Smooth muscle cell of trachea (primary cell): ENCODE results near the gene CALHM1. TPM values are rescaled to one million over a fixed set of nuclear protein-coding genes. Genes with fewer than 3 reads are reported as not detected.

ENCODE experiments used
- total RNA-seq: library from RNA; depleted of rRNA; stranded (reverse); fragments of >200 nt; gene quantifications from 2 replicates; pipeline ENCODE4 v1.2.1, GENCODE V29; 2014

The CALHM1 gene
- total RNA-seq = not detected in 2 replicates

GRCh38 chr10:103458720-103459119, at the start of gene CALHM1:
CALHM1 (minus strand) TSS chr10:103458900; CDS start chr10:103458751, 149 bp downstream.

GRCh38 chr10:103493362-103493915, 34.7 kb upstream of the CALHM1 start, which contains the start of gene NEURL1:
NEURL1 (plus strand) TSS chr10:103493705; CDS start chr10:103494388, 683 bp downstream.

GRCh38 chr10:103479135-103479534, 20.4 kb upstream of the CALHM1 start, which contains the start of gene CALHM3:
CALHM3 (minus strand) TSS chr10:103479240; CDS start chr10:103479032, 208 bp downstream.

GRCh38 chr10:103451831-103452505, 6.7 kb downstream of the CALHM1 start, which contains the start of gene CALHM2:
CALHM2 (minus strand) TSS chr10:103452370; CDS start chr10:103449941, 2,429 bp downstream.

Other genes with a start within 250 kb of the CALHM1 start
- under 0.01 and 0.15 TPM in 2 replicates for gene RPEL1, start 213.0 kb downstream of the CALHM1 start, total RNA-seq
- gene INA, start 181.8 kb downstream of the CALHM1 start, total RNA-seq = 0.44 and 0.99 TPM in 2 replicates
- gene PCGF6, start 107.8 kb downstream of the CALHM1 start, total RNA-seq = 9.4 and 14.8 TPM in 2 replicates
- gene TAF5, start 90.9 kb downstream of the CALHM1 start, total RNA-seq = 3.8 and 5.2 TPM in 2 replicates
- 91.6 and 235 TPM in 2 replicates for gene ATP5MK, start 62.4 kb downstream of the CALHM1 start, total RNA-seq
- gene PDCD11, start 62.3 kb downstream of the CALHM1 start, total RNA-seq = 25.5 and 34.6 TPM in 2 replicates
- 23.3 and 51.3 TPM in 2 replicates for gene CALHM2, start 6.5 kb downstream of the CALHM1 start, total RNA-seq
- gene CALHM3, start 20.3 kb upstream of the CALHM1 start, total RNA-seq = 0.15 TPM in 1 of 2 replicates, not detected in the other
- gene NEURL1, start 34.8 kb upstream of the CALHM1 start, total RNA-seq = under 0.01 and 0.17 TPM in 2 replicates